Activated CD4-positive, alpha-beta T cell treated with anti-CD3 and anti-CD28 coated beads, Interleukin-2, amount 10 ng/mL, durations not matched to agents 24 days and 14 days (primary cell): Measurements from ENCODE around the gene PCDHGA6. TPM values are rescaled to one million over a fixed set of nuclear protein-coding genes. Genes with fewer than 3 reads are reported as not detected.

ENCODE experiments used
- DNase-seq: peaks from one replicate; pipeline ENCODE4 v3.0.0; 2022
- H3K27ac Mint-ChIP-seq: one replicate; pipeline ENCODE4 v1.8.0; 2022; ENCODE audit warnings: mild to moderate bottlenecking, mixed read lengths
- H3K27me3 Mint-ChIP-seq: one replicate; pipeline ENCODE4 v1.8.0; 2022; ENCODE audit warnings: mixed read lengths
- H3K36me3 Mint-ChIP-seq: one replicate; pipeline ENCODE4 v1.8.0; 2022; ENCODE audit warnings: low read depth, mild to moderate bottlenecking, mixed read lengths
- H3K4me1 Mint-ChIP-seq: one replicate; pipeline ENCODE4 v1.8.0; 2021; ENCODE audit warnings: mixed read lengths
- H3K4me3 Mint-ChIP-seq: one replicate; pipeline ENCODE4 v1.8.0; 2022; ENCODE audit warnings: mild to moderate bottlenecking, moderate library complexity, mixed read lengths
- H3K9me3 Mint-ChIP-seq: one replicate; pipeline ENCODE4 v1.8.0; 2021; ENCODE audit warnings: mixed read lengths
- intact Hi-C: fragments of 100-400 bp; cut with micrococcal nuclease; formaldehyde crosslinking; loops from one replicate; pipeline ENCODE4 v1.15.1; 2023
- total RNA-seq: library from RNA; stranded (reverse); gene quantifications from 2 replicates; pipeline ENCODE4 v1.2.3, GENCODE V29; 2022

PCDHGA6 gene
- total RNA-seq, 1 donor from 2014 or later = 0.54 TPM

GRCh38 chr5:141349917-141350619 lies 23.6 kb upstream of the PCDHGA6 start, which contains the start of gene PCDHGB1:
Gene PCDHGB1 (plus strand): TSS chr5:141350099. CDS start chr5:141350261, 162 bp downstream.
- intact Hi-C loops = no loop called here
- H3K27ac Mint-ChIP-seq = no peak within 1 kb of the TSS
- peaks cover 24% of the 10 kb centered on the region for H3K9me3 Mint-ChIP-seq
- peaks cover 3% of the 10 kb centered on the region for H3K4me1 Mint-ChIP-seq
- H3K27me3 Mint-ChIP-seq = peaks cover 12% of the 10 kb centered on the region
- no peaks in the 10 kb centered on the region for H3K36me3 Mint-ChIP-seq
- DNase-seq = peak; percentile 82
- peak within 1 kb of the TSS; percentile 73 for H3K4me3 Mint-ChIP-seq

GRCh38 chr5:141351591-141351990 lies 22.1 kb upstream of the PCDHGA6 start:
- H3K9me3 Mint-ChIP-seq = peaks cover 30% of the 10 kb centered on the region
- intact Hi-C loops = no loop called here

GRCh38 chr5:141354900-141355469 lies 18.7 kb upstream of the PCDHGA6 start, which contains the start of gene PCDHGA4:
Gene PCDHGA4 (plus strand): TSS chr5:141355021. CDS start chr5:141355108, 87 bp downstream.
- no peak within 1 kb of the TSS for H3K27ac Mint-ChIP-seq
- intact Hi-C loops = loop anchor here (5.0 kb wide), 2 partner anchors 157 to 202 kb away; no protein-coding TSS in a partner anchor
- H3K9me3 Mint-ChIP-seq = peaks cover 25% of the 10 kb centered on the region
- peak; percentile 61 for DNase-seq
- no peaks in the 10 kb centered on the region for H3K4me1 Mint-ChIP-seq
- peak within 1 kb of the TSS; percentile 39 for H3K4me3 Mint-ChIP-seq
- H3K36me3 Mint-ChIP-seq = no peaks in the 10 kb centered on the region
- H3K27me3 Mint-ChIP-seq = peaks cover 17% of the 10 kb centered on the region

More at GRCh38 chr5:141351591-141351990, 22.1 kb upstream of the PCDHGA6 start:
- DNase-seq = peak; percentile 50
- peaks cover 3% of the 10 kb centered on the region for H3K4me1 Mint-ChIP-seq
- H3K4me3 Mint-ChIP-seq = no peak overlapping the region
- peaks cover 15% of the 10 kb centered on the region for H3K27me3 Mint-ChIP-seq
- no peak overlapping the region for H3K27ac Mint-ChIP-seq
- H3K36me3 Mint-ChIP-seq = no peaks in the 10 kb centered on the region

- peak; percentile 49 for DNase-seq
- no peak overlapping the region for H3K27ac Mint-ChIP-seq
- peaks cover 18% of the 10 kb centered on the region for H3K27me3 Mint-ChIP-seq
- no peak overlapping the region for H3K4me3 Mint-ChIP-seq
- H3K36me3 Mint-ChIP-seq = no peaks in the 10 kb centered on the region
- H3K4me1 Mint-ChIP-seq = no peaks in the 10 kb centered on the region
- intact Hi-C loops = loop anchor here (5.0 kb wide), 2 partner anchors 157 to 202 kb away; no protein-coding TSS in a partner anchor
- peaks cover 24% of the 10 kb centered on the region for H3K9me3 Mint-ChIP-seq
Observed at GRCh38 chr5:141355641-141356040, 18.1 kb upstream of the PCDHGA6 start.

- Mint-ChIP-seq H3K36me3 (peaks cover under 1% of the 10 kb centered on the region), H3K27me3 (peaks cover 22% of the 10 kb centered on the region), H3K4me3 (no peak overlapping the region), H3K4me1 (no peaks in the 10 kb centered on the region), H3K9me3 (peaks cover 25% of the 10 kb centered on the region), H3K27ac (no peak overlapping the region)
- DNase-seq = no peak
- intact Hi-C loops = loop anchor here (5.0 kb wide), 2 partner anchors 156 to 201 kb away; no protein-coding TSS in a partner anchor
Observed at GRCh38 chr5:141356133-141356532, 17.6 kb upstream of the PCDHGA6 start.

- peaks cover 24% of the 10 kb centered on the region for H3K27me3 Mint-ChIP-seq
- H3K4me3 Mint-ChIP-seq = no peak overlapping the region
- no peaks in the 10 kb centered on the region for H3K4me1 Mint-ChIP-seq
- no peak for DNase-seq
- peaks cover 2% of the 10 kb centered on the region for H3K36me3 Mint-ChIP-seq
- intact Hi-C loops = loop anchor here (5.0 kb wide), 2 partner anchors 155 to 200 kb away; no protein-coding TSS in a partner anchor
- peaks cover 25% of the 10 kb centered on the region for H3K9me3 Mint-ChIP-seq
- H3K27ac Mint-ChIP-seq = no peak overlapping the region
Observed at GRCh38 chr5:141356950-141357349, 16.7 kb upstream of the PCDHGA6 start.

- H3K27me3 Mint-ChIP-seq = peaks cover 32% of the 10 kb centered on the region
- H3K27ac Mint-ChIP-seq = peak within 1 kb of the TSS; percentile 18
- intact Hi-C loops = loop anchor here (5.0 kb wide), 3 partner anchors 52 to 197 kb away; partner anchors contain the start of gene PCDHGA10
- H3K4me3 Mint-ChIP-seq = peak within 1 kb of the TSS; percentile 80
- H3K36me3 Mint-ChIP-seq = peaks cover 9% of the 10 kb centered on the region
- H3K4me1 Mint-ChIP-seq = no peaks in the 10 kb centered on the region
- peak; percentile 73 for DNase-seq
- peaks cover 27% of the 10 kb centered on the region for H3K9me3 Mint-ChIP-seq
Observed at GRCh38 chr5:141359790-141360426, 13.8 kb upstream of the PCDHGA6 start, which contains the start of gene PCDHGB2. Gene PCDHGB2 (plus strand): TSS chr5:141359994. CDS start chr5:141360136, 142 bp downstream.

- Mint-ChIP-seq H3K27me3 (peaks cover 32% of the 10 kb centered on the region), H3K4me3 (peak overlapping the region; percentile 3), H3K36me3 (peaks cover 13% of the 10 kb centered on the region), H3K27ac (no peak overlapping the region), H3K9me3 (peaks cover 31% of the 10 kb centered on the region), H3K4me1 (no peaks in the 10 kb centered on the region)
- peak; percentile 51 for DNase-seq
- intact Hi-C loops = loop anchor here (5.0 kb wide), 1 partner anchor 52 kb away; the partner anchor contains the start of gene PCDHGA10
Observed at GRCh38 chr5:141360685-141361084, 13.0 kb upstream of the PCDHGA6 start.

- Mint-ChIP-seq H3K27ac (no peak overlapping the region), H3K36me3 (peaks cover 13% of the 10 kb centered on the region), H3K9me3 (peaks cover 24% of the 10 kb centered on the region), H3K27me3 (peaks cover 28% of the 10 kb centered on the region), H3K4me1 (no peaks in the 10 kb centered on the region), H3K4me3 (no peak overlapping the region)
- intact Hi-C loops = loop anchor here (5.0 kb wide), 1 partner anchor 50 kb away; the partner anchor contains the start of gene PCDHGA10
- no peak for DNase-seq
Observed at GRCh38 chr5:141362719-141363118, 11.0 kb upstream of the PCDHGA6 start.

GRCh38 chr5:141363952-141364660 lies 9.6 kb upstream of the PCDHGA6 start, which contains the start of gene PCDHGA5:
Gene PCDHGA5 (plus strand): TSS chr5:141364162. CDS start chr5:141364331, 169 bp downstream.
- intact Hi-C loops = loop anchor here (5.0 kb wide), 1 partner anchor 48 kb away; the partner anchor contains the start of gene PCDHGA10
- H3K36me3 Mint-ChIP-seq = peaks cover 13% of the 10 kb centered on the region
- peaks cover 28% of the 10 kb centered on the region for H3K27me3 Mint-ChIP-seq

GRCh38 chr5:141366016-141366896 lies 7.4 kb upstream of the PCDHGA6 start:
- Mint-ChIP-seq H3K36me3 (peaks cover 11% of the 10 kb centered on the region), H3K27me3 (peaks cover 29% of the 10 kb centered on the region), H3K4me1 (peaks cover 2% of the 10 kb centered on the region), H3K4me3 (no peak overlapping the region), H3K9me3 (peaks cover 27% of the 10 kb centered on the region), H3K27ac (no peak overlapping the region)
- intact Hi-C loops = no loop called here
- DNase-seq = no peak

More at GRCh38 chr5:141363952-141364660, 9.6 kb upstream of the PCDHGA6 start, which contains the start of gene PCDHGA5:
- peak; percentile 45 for DNase-seq
- Mint-ChIP-seq H3K9me3 (peaks cover 24% of the 10 kb centered on the region), H3K4me3 (no peak within 1 kb of the TSS), H3K4me1 (no peaks in the 10 kb centered on the region), H3K27ac (no peak within 1 kb of the TSS)
